ENCODE measurements around the gene BRSK1.

Gene BRSK1

DNA sequence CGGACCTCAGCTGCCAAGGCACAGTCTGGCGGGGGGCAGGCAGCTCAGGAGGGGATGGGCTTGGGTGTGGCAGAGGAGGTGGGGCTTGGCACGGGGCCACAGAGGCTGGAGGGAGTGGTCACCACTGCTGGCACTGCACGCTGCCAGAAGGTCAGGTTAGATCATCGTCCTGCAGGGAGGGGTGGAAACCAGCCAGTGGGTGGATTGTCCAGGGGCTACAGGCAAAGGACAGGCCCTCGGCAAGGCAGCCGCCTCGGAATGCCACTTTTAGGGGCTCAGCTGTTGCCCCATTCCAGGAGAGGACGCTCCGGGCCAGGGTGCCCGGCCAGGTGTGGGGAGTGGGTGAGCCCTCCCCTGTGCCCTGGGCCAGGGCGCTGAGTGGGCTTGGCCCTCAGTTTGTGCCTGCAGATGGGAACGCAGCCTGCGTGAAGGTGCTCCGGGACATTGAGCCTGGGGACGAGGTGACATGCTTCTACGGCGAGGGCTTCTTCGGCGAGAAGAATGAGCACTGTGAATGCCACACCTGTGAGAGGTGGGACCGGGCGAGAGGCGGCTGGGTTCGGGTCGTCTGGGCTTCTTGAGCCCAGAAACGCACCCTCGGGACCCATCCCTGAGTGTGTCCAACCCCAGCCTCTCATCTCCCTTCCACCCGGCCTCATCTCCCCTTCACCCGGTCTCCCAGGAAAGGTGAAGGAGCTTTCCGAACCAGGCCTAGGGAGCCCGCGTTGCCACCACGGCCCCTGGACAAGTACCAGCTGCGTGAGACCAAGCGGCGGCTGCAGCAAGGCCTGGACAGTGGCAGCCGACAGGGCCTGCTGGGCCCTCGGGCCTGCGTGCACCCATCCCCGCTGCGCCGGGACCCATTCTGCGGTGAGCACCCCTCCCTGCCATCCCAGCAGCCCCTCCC, 62.3 kb downstream of the BRSK1 start:
- Histone ChIP-seq H3F3A (ENCODE audit: control insufficient read depth, insufficient read depth) (no peaks in the 10 kb centered on the region), H3K4me2 (ENCODE audit: low read length) (no peak overlapping the region), H3K36me3 (ENCODE audit: control insufficient read depth, low read length) (peaks cover 16% of the 10 kb centered on the region), H3K27me3 (ENCODE audit: control insufficient read depth, low read length) (no peaks in the 10 kb centered on the region), H3K9me2 (replicated peaks; ENCODE audit: control insufficient read depth, low read length) (no peaks in the 10 kb centered on the region), H3K79me2 (ENCODE audit: control insufficient read depth, low read length) (peaks cover 8% of the 10 kb centered on the region), H4K20me1 (ENCODE audit: control insufficient read depth, insufficient read depth, low read depth, low read length) (0 out of 2 replicates have a peak, but pooled peaks cover 3% of the 10 kb centered on the region), H3K9me3 (ENCODE audit: control insufficient read depth, insufficient read depth, low read length) (no peaks in the 10 kb centered on the region), H3K4me3 (ENCODE audit: low read length) (no peak overlapping the region), H3K27ac (ENCODE audit: low read depth, low read length) (no peak overlapping the region), H3K4me1 (ENCODE audit: control insufficient read depth, low read length) (peaks cover 7% of the 10 kb centered on the region)
- TF ChIP-seq, protein P1, sequence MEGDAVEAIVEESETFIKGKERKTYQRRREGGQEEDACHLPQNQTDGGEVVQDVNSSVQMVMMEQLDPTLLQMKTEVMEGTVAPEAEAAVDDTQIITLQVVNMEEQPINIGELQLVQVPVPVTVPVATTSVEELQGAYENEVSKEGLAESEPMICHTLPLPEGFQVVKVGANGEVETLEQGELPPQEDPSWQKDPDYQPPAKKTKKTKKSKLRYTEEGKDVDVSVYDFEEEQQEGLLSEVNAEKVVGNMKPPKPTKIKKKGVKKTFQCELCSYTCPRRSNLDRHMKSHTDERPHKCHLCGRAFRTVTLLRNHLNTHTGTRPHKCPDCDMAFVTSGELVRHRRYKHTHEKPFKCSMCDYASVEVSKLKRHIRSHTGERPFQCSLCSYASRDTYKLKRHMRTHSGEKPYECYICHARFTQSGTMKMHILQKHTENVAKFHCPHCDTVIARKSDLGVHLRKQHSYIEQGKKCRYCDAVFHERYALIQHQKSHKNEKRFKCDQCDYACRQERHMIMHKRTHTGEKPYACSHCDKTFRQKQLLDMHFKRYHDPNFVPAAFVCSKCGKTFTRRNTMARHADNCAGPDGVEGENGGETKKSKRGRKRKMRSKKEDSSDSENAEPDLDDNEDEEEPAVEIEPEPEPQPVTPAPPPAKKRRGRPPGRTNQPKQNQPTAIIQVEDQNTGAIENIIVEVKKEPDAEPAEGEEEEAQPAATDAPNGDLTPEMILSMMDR (IDR thresholded peaks at IDR 0.05; ENCODE audit: low read depth, low read length, poor library complexity, severe bottlenecking), result no peak
- TF ChIP-seq EZH2phosphoT487 (IDR thresholded peaks at IDR 0.05; ENCODE audit: borderline replicate concordance, low read length), result no peak

- no peak for TF ChIP-seq EZH2phosphoT487 (IDR thresholded peaks at IDR 0.05; ENCODE audit: borderline replicate concordance, low read length)
- no peak overlapping the region for H3K4me3 ChIP-seq (ENCODE audit: low read length)
- no peak overlapping the region for H3K27ac ChIP-seq (ENCODE audit: low read depth, low read length)
- no peaks in the 10 kb centered on the region for H3K9me3 ChIP-seq (ENCODE audit: control insufficient read depth, insufficient read depth, low read length)
- H3K27me3 ChIP-seq (ENCODE audit: control insufficient read depth, low read length), result peaks cover 4% of the 10 kb centered on the region
- H3F3A ChIP-seq (ENCODE audit: control insufficient read depth, insufficient read depth), result no peaks in the 10 kb centered on the region
- H3K4me2 ChIP-seq (ENCODE audit: low read length), result no peak overlapping the region
- H3K4me1 ChIP-seq (ENCODE audit: control insufficient read depth, low read length), result no peaks in the 10 kb centered on the region
- peaks cover 13% of the 10 kb centered on the region for H3K36me3 ChIP-seq (ENCODE audit: control insufficient read depth, low read length)
- no peaks in the 10 kb centered on the region for H3K9me2 ChIP-seq (replicated peaks; ENCODE audit: control insufficient read depth, low read length)
- H4K20me1 ChIP-seq (ENCODE audit: control insufficient read depth, insufficient read depth, low read depth, low read length), result no peaks in the 10 kb centered on the region
- peaks cover under 1% of the 10 kb centered on the region for H3K79me2 ChIP-seq (ENCODE audit: control insufficient read depth, low read length)
Measured at GRCh38 chr19:55346725-55347441, 63.1 kb downstream of the BRSK1 start.

DNA sequence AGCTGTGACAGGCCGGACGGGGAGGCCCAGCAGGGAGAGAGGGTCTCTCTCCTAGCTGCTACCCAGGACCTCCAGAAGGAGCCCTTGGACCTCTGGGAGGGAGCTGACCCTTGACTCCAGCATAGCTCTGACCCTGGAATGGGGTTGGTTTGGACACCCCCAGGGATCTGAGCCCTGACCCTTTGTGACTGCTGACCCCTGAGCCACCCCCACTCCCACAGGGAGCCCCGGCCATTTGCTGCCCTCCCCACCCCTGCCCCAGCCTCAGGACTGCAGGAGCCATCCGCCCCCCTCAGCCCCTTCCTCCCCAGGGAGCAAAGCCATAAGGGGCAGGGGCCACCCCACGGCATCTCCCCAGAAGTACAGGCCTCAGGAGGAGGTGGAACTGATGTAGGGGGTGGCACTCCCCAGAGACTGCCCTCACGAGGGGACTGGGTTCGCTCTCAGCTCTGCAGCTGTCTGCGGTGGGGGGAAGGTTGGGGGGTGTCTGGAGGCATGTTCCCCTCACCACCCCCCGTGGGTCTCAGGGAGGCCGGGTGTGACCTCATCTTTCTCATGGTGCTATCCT, 63.7 kb downstream of the BRSK1 start:
- H3K4me3 ChIP-seq (ENCODE audit: low read length), result no peak overlapping the region
- H3K79me2 ChIP-seq (ENCODE audit: control insufficient read depth, low read length), result no peaks in the 10 kb centered on the region
- no peak overlapping the region for H3K4me2 ChIP-seq (ENCODE audit: low read length)
- TF ChIP-seq EZH2phosphoT487 (IDR thresholded peaks at IDR 0.05; ENCODE audit: borderline replicate concordance, low read length), result no peak
- TF ChIP-seq, protein P1 (IDR thresholded peaks at IDR 0.05; ENCODE audit: low read depth, low read length, poor library complexity, severe bottlenecking), result no peak
- no peak overlapping the region for H3K27ac ChIP-seq (ENCODE audit: low read depth, low read length)
- H3K4me1 ChIP-seq (ENCODE audit: control insufficient read depth, low read length), result no peaks in the 10 kb centered on the region
- H3K9me2 ChIP-seq (replicated peaks; ENCODE audit: control insufficient read depth, low read length), result no peaks in the 10 kb centered on the region
- H3K9me3 ChIP-seq (ENCODE audit: control insufficient read depth, insufficient read depth, low read length), result no peaks in the 10 kb centered on the region
- peaks cover 10% of the 10 kb centered on the region for H3K27me3 ChIP-seq (ENCODE audit: control insufficient read depth, low read length)
- peaks cover 6% of the 10 kb centered on the region for H3K36me3 ChIP-seq (ENCODE audit: control insufficient read depth, low read length)
- no peaks in the 10 kb centered on the region for H4K20me1 ChIP-seq (ENCODE audit: control insufficient read depth, insufficient read depth, low read depth, low read length)
- no peaks in the 10 kb centered on the region for H3F3A ChIP-seq (ENCODE audit: control insufficient read depth, insufficient read depth)

Measured in DOHH2 (cell line).